Stomach smooth muscle (tissue), 2 donors: ENCODE data around the gene EIF6.

Source experiments
- H3K27ac ChIP-seq: one replicate; pipeline ENCODE4 v1.7.0; 2013; ENCODE audit warnings: mild to moderate bottlenecking, low read length, inconsistent platforms
- H3K27me3 ChIP-seq, 2 donors: one replicate each; pipeline ENCODE4 v1.7.0; 2013; ENCODE audit warnings: low read length in 2 of 2; ENCODE audit not compliant: insufficient read depth in 2 of 2, control insufficient read depth in 1 of 2
- H3K36me3 ChIP-seq, 2 donors: one replicate each; pipeline ENCODE4 v1.7.0; 2013; ENCODE audit warnings: low read length in 2 of 2; ENCODE audit not compliant: control insufficient read depth in 2 of 2, insufficient read depth in 2 of 2
- H3K4me1 ChIP-seq: one replicate; pipeline ENCODE4 v1.7.0; 2013; ENCODE audit warnings: low read length; ENCODE audit not compliant: control insufficient read depth, insufficient read depth
- H3K4me3 ChIP-seq, 2 donors: one replicate each; pipeline ENCODE4 v1.7.0; 2013; ENCODE audit warnings: low read length in 2 of 2
- H3K9ac ChIP-seq, 2 donors: one replicate each; pipeline ENCODE4 v1.7.0; 2013; ENCODE audit warnings: low read length in 2 of 2, mild to moderate bottlenecking in 1 of 2
- H3K9me3 ChIP-seq, 2 donors: one replicate each; pipeline ENCODE4 v1.7.0; 2013; ENCODE audit warnings: low read length in 2 of 2; ENCODE audit not compliant: control insufficient read depth in 2 of 2
- donor health status: healthy.
- donor health status: Pancreatic carcinoma.

Gene EIF6

DNA sequence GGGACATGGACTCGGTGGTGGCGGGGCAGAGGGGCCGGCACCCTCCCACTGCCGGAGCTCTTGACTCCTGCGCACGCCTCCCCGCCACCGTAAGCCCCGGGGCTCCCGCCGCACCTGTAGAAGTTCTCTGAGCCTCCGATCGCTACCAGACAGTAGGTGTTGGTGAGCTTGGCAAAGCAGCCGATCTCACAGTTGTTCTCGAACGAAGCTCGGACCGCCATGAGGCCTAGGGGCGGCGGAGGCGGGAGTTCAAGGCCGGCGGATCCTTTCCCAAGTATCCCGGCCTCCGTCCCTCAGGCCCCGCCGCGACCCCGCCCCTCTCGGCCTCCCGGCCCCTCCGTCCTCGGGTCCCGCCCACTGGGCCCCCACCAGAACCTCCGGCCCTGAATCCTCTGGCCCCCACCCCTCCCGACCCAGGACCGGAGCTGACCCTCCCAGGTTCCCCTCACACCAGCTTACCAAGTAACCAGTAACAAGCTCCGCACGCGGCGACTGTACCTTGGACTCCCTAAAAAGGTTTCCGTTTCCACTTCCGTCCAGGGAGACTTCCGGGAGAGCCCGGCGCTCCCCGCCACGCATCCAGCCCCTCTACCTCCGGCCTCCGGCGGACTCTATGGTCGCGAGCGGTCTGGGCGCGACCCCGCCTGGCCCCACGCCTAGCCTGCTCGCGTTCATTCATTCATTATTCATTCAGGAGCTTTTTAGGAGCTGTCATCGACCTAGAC is at the start of gene EIF6:
EIF6 (minus strand) TSS at position 506 of the 725 bp plus-strand sequence; CDS start at position 221, 285 bp downstream.
- Histone ChIP-seq H3K9me3 (no peaks in the 10 kb centered on the region), H3K4me3 (peak within 1 kb of the TSS; percentile 90), H3K27me3 (no peaks in the 10 kb centered on the region), H3K9ac (peak within 1 kb of the TSS; percentile 91 to 94), H3K27ac (peak within 1 kb of the TSS; percentile 53), H3K4me1 (peaks cover 16% of the 10 kb centered on the region), H3K36me3 (peaks cover 8 to 15% of the 10 kb centered on the region in 2 donors)

DNA sequence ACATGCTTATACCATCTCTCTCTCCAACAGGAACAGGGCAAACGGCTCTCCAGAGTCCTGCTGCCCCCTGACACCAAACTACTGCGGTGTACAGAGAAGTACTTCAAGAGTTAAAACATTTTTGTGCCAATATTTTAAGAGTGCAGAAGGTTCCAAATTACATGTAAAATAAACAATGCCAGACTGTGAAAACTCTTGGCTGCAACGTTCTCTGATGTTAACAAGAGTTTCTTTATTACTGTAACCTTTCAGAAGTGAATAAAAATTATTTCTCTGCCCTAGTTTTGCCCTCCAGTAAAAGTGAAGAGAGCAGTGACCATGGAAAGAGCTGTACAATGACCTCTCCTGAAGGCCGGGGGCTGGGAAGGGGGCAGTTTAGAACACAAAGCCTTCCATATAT is 49.0 kb upstream of the EIF6 start:
- Histone ChIP-seq H3K36me3 (no peaks in the 10 kb centered on the region), H3K4me1 (peaks cover 22% of the 10 kb centered on the region), H3K4me3 (peak overlapping the region; percentile 34 to 36), H3K27me3 (no peaks in the 10 kb centered on the region), H3K9me3 (no peaks in the 10 kb centered on the region), H3K9ac (peak overlapping the region in 1 of 2 donors; percentile 47), H3K27ac (peak overlapping the region; percentile 69)

DNA sequence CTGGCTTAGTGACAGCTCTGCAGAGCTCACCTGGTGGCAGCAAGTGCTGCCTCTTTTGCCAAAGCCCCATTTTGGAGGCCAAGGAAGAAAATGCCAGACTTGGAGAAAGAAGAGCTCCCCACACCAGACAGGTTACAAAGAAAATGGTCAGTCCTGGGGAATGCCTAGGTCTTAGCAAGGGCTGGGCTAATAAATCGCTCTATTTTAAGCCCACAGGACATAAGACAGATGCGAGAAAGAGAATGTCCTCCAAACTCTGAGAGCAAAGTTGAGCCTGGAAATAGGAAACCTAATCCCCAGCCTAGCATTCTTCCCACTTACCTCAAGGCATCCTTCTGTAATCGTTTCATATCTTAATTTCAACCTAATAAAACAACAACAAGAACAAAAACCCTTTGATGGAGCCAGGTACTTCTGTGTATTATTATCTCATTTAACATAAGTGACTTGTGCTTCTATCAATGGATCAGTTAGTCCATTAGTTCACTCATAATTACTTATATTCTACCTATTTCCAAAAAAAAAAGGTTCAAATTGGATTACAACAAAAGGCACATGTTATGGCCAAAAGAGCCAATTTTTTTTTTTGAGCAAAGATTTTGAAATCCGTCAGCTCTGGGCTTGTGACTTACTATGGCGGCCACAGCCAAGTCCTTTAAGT is 48.1 kb upstream of the EIF6 start:
- Histone ChIP-seq H3K27ac (peak overlapping the region; percentile 69), H3K27me3 (no peaks in the 10 kb centered on the region), H3K9me3 (no peaks in the 10 kb centered on the region), H3K36me3 (no peaks in the 10 kb centered on the region), H3K4me1 (peaks cover 22% of the 10 kb centered on the region), H3K9ac (no peak overlapping the region), H3K4me3 (no peak overlapping the region)

DNA sequence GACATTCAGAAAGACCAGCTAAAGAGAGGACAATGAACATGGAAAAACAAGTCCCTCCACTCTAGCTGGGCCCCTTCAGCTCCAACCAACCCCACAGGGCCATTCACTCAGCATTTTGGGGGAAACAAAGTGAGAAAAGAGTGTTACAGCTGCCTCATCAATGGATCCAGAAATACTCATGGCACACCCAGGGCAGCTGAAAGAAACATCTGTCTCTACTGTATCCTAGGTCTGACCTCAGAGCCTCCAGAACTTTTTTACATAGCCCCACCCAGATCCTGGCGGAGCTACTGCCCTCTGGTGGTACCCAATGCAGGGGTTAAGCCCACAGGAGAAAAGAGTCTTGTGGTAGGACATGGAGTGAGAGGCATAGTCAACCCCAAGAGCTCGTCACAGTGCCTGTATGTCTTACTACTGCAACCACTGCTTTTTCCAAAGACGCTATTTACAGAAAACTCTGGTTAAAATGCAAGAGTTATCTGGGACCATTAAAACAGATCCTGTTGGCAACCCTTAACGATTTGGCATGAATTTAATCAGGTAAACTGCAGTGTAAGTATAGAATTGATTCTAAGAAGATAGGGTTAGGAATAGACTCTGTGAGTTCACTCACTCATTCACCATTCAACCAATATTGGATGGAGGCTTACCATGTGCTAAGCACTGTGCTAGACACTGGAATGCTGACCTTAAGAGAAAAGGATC is 45.0 kb upstream of the EIF6 start:
- H3K9ac ChIP-seq, result no peak overlapping the region
- H3K9me3 ChIP-seq, result no peaks in the 10 kb centered on the region
- H3K27ac ChIP-seq, result no peak overlapping the region
- no peaks in the 10 kb centered on the region for H3K27me3 ChIP-seq
- H3K4me1 ChIP-seq, result peaks cover 25% of the 10 kb centered on the region
- no peaks in the 10 kb centered on the region for H3K36me3 ChIP-seq
- H3K4me3 ChIP-seq, result no peak overlapping the region

DNA sequence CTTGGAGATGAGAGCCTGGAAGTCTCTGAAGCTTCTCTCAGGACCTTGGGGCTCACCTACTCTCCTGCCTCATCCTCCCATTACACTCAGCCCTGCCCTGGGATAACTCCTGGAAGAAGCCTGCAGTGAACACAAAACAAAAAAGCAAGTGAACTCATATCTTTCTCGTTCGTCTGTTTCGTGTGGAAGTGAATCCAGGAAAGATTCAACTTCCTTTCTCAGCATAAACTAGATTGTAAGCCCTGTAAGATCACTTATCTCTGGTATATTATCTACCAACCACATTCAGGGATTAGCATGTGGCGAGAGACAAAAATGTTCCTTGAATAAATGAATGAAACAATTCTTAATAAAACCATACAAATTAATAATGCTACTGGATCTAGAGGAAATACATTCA is 44.1 kb upstream of the EIF6 start:
- Histone ChIP-seq H3K9me3 (no peaks in the 10 kb centered on the region), H3K36me3 (no peaks in the 10 kb centered on the region), H3K4me3 (no peak overlapping the region), H3K4me1 (peaks cover 24% of the 10 kb centered on the region), H3K27ac (no peak overlapping the region), H3K27me3 (no peaks in the 10 kb centered on the region), H3K9ac (no peak overlapping the region)

DNA sequence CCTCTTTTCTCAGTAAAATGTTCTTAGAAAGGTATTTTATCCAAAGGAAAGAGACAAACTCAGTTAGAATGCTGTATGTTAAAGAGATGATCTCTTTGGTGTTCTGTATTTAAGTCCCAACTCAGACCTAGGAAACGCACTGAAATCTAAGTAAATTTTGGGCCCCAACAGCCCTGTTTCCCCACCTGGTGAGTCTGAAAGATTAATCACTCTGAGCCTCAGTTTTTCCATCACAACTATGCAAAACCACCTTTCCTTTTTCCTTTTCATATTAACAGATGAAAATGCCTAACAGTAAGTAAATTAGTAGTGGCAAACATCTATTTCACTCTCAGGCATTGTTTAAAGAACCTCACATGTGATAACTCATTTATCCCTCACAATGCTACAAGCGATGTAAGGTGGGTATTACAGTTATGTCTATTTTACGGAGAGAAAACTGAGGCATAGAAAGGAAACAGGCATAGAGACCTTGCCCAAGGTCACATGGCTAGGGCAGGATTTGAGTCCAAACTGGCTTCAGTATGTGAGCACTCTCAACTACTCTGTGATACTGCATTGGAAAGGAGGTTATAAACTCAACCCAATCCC is 43.6 kb upstream of the EIF6 start:
- Histone ChIP-seq H3K9ac (no peak overlapping the region), H3K27ac (no peak overlapping the region), H3K9me3 (no peaks in the 10 kb centered on the region), H3K4me3 (no peak overlapping the region), H3K36me3 (no peaks in the 10 kb centered on the region), H3K27me3 (no peaks in the 10 kb centered on the region), H3K4me1 (peaks cover 19% of the 10 kb centered on the region)

DNA sequence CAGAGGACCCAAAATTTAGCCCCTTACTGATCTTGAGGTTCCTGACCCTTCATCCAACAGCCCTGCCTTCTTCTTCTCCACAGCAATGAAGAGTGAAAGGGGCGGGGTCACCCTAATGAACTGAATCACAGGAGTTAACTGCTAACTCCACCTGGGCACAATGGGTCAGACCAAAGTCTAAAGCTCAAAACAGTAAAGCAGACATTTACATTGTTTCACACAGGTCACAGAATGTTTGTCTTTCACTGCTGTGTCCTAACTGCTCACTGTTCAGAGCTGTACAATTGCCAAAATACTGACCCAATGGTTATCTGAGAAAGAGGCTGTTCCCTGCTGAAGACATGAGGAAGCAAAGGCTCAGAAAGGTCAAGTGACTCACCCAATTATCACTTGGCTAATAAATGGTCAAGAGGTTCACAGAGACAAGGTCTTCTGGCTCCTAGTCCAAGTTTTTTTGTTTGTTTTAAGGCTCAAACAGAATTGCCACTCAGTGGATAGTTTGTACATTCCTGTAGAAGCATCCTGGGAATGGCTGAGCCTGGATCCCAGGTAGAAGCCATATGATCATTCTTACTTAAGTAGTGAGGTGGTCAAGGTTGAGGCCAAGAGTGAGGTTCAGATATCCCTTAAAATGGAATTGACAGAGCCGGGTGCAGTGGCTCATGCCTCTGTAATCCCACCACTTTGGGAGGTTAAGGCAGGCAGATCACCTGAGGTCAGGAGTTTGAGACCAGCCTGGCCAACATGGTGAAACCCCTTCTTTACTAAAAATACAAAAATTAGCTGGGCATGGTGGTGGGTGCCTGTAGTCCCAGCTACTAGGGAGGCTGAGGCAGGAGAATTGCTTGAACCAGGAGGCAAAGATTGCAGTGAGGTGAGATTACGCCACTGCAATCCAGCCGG is 42.8 kb upstream of the EIF6 start:
- no peak overlapping the region for H3K9ac ChIP-seq
- H3K27ac ChIP-seq, result no peak overlapping the region
- H3K27me3 ChIP-seq, result no peaks in the 10 kb centered on the region
- H3K4me1 ChIP-seq, result peaks cover 12% of the 10 kb centered on the region
- H3K4me3 ChIP-seq, result no peak overlapping the region
- H3K9me3 ChIP-seq, result no peaks in the 10 kb centered on the region
- no peaks in the 10 kb centered on the region for H3K36me3 ChIP-seq

DNA sequence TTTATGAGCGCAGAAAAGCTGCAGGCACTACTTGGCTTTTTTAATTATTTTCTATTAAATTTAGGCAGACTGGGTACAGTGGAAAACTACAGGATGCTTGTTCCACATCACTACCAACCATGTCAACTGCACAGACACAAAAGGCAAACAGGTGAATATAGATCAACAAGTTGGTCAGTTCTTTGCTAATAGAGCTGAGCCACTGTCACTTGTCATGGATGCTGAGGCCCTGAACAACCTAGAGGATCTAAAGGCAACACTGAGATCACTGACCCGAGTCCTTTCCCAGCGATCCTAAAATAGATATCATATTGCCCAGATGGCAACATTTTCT is 42.1 kb upstream of the EIF6 start:
- Histone ChIP-seq H3K9ac (no peak overlapping the region), H3K4me1 (peaks cover 7% of the 10 kb centered on the region), H3K36me3 (no peaks in the 10 kb centered on the region), H3K9me3 (no peaks in the 10 kb centered on the region), H3K27me3 (no peaks in the 10 kb centered on the region), H3K4me3 (no peak overlapping the region), H3K27ac (no peak overlapping the region)

DNA sequence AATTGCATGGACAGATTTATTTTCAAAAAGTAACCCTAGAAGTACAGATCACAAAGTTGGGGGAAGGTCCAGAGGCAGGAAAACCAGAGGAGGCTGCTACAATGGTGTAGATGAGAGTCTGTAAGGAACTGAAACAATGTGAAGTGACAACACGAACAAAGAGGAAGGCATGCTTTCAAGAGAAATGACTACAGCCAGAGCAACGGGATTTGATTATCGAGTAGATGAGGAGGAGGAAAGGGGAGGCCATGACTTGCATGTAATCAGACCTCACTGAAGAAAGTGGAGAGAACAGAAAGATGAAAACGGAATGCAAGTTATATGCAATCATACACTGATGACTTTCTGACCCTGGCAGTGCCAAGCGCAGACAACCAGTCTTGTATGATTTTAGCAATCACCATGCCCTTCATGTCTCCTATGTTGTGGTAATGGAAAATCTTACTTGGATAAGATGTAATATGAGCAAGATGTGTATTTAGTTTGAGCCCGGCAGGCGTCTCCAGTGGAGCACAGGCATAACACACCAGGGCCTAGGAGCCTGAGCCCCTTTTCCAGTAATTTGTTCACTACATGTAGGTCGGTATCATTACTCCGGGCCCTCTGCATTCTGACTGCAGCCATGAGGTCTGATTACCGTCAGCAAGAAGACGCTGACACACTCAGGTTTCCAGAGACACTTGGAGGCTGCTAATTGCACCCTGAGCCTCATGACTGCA is 41.6 kb upstream of the EIF6 start:
- H3K27ac ChIP-seq, result no peak overlapping the region
- H3K36me3 ChIP-seq, result no peaks in the 10 kb centered on the region
- H3K4me3 ChIP-seq, result no peak overlapping the region
- no peaks in the 10 kb centered on the region for H3K9me3 ChIP-seq
- peaks cover 3% of the 10 kb centered on the region for H3K4me1 ChIP-seq
- H3K9ac ChIP-seq, result no peak overlapping the region
- no peaks in the 10 kb centered on the region for H3K27me3 ChIP-seq
